GM19324 (cell line): Measurements from ENCODE around the gene MRTO4.

Experiments
- ATAC-seq: cut with Tn5 transposase; IDR thresholded peaks from one replicate; pipeline ENCODE4 v1.9.1; 2021; ENCODE audit warnings: mild to moderate bottlenecking, moderate library complexity; ENCODE audit not compliant: unreplicated experiment, low FRiP score

Gene MRTO4

GRCh38 chr1:19308509-19308907 lies 56.9 kb downstream of the MRTO4 start:
- no peak for ATAC-seq

DNA sequence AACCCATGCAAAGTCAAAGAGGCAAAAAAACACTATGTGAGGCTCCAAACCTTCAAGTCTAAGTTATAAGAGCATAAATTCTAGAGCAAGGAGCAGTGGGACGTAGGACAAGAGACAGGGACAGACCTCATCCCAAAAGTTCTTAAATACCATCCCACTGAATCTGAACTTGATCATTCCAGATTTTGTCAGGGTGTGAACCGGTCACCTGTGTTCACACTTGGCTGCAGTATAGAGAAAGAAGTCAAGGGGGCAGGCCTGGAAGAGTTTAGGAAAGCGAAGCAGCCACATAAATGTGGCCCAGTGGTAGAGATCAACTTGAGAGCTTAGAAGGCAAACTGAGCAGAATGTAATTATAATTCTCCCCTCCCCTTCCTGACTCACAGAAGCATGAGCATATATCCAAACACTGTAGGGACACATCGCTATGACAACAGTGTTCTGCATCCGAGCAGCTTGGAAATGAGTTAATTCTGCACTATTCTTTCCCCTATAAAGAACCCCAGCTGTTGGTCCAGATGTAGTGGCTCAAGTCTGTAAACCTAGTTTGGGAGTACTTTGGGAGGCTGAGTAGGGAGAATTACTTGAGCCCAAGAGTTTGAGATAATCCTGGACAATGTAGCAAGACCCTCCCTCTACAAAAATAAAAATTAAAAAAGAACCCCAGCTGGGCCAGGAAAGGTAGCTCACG lies 57.7 kb downstream of the MRTO4 start:
- ATAC-seq: no peak
